ENCODE results near the gene CACNA2D3. TPM values are rescaled to one million over a fixed set of nuclear protein-coding genes. Genes with fewer than 3 reads are reported as not detected.

Gene CACNA2D3
- total RNA-seq, 1 donor from 2014 or later, result 1.3 TPM

- TF ChIP-seq CTCF (conservative IDR thresholded peaks at IDR 0.05; ENCODE audit: low read depth, low read length), result no peak
- no peak for DNase-seq (ENCODE audit: low read depth)
- H3K4me3 ChIP-seq (ENCODE audit: low read depth, low read length), result no peak overlapping the region
Measured at GRCh38 chr3:55089211-55089610, 966.9 kb downstream of the CACNA2D3 start.

- H3K4me3 ChIP-seq (ENCODE audit: low read depth, low read length), result no peak overlapping the region
- DNase-seq (ENCODE audit: low read depth), result no peak
- TF ChIP-seq CTCF (conservative IDR thresholded peaks at IDR 0.05; ENCODE audit: low read depth, low read length), result no peak
Measured at GRCh38 chr3:55090291-55090690, 967.9 kb downstream of the CACNA2D3 start.

GRCh38 chr3:55090746-55091145 is 968.4 kb downstream of the CACNA2D3 start:
- DNase-seq (ENCODE audit: low read depth), result no peak
- H3K4me3 ChIP-seq (ENCODE audit: low read depth, low read length), result no peak overlapping the region
- no peak for TF ChIP-seq CTCF (conservative IDR thresholded peaks at IDR 0.05; ENCODE audit: low read depth, low read length)

- peak; percentile 22 for DNase-seq (ENCODE audit: low read depth)
- H3K4me3 ChIP-seq (ENCODE audit: low read depth, low read length), result no peak overlapping the region
- no peak for TF ChIP-seq CTCF (conservative IDR thresholded peaks at IDR 0.05; ENCODE audit: low read depth, low read length)
Measured at GRCh38 chr3:55091381-55092225, 969.3 kb downstream of the CACNA2D3 start.

GRCh38 chr3:55094676-55095075 is 972.3 kb downstream of the CACNA2D3 start:
- no peak for TF ChIP-seq CTCF (conservative IDR thresholded peaks at IDR 0.05; ENCODE audit: low read depth, low read length)
- H3K4me3 ChIP-seq (ENCODE audit: low read depth, low read length), result no peak overlapping the region
- no peak for DNase-seq (ENCODE audit: low read depth)

- DNase-seq (ENCODE audit: low read depth), result no peak
- no peak overlapping the region for H3K4me3 ChIP-seq (ENCODE audit: low read depth, low read length)
- TF ChIP-seq CTCF (conservative IDR thresholded peaks at IDR 0.05; ENCODE audit: low read depth, low read length), result no peak
Measured at GRCh38 chr3:55097441-55097840, 975.1 kb downstream of the CACNA2D3 start.

- H3K4me3 ChIP-seq (ENCODE audit: low read depth, low read length), result no peak overlapping the region
- no peak for TF ChIP-seq CTCF (conservative IDR thresholded peaks at IDR 0.05; ENCODE audit: low read depth, low read length)
- DNase-seq (ENCODE audit: low read depth), result no peak
Measured at GRCh38 chr3:55105647-55106046, 983.3 kb downstream of the CACNA2D3 start.

All from epithelial cell of proximal tubule (primary cell).